Lung (tissue), 12 donors: Measurements from ENCODE around the gene MRS2. TPM values are rescaled to one million over a fixed set of nuclear protein-coding genes. Genes with fewer than 3 reads are reported as not detected.

Experiments used
- ATAC-seq: fragments of 200-7000 bp; cut with Tn5 transposase; one replicate; pipeline ENCODE4 v1.9.1; 2020; ENCODE audit warnings: moderate number of reproducible peaks; ENCODE audit not compliant: insufficient read depth, low FRiP score
- DNase-seq, 3 donors: peaks; one replicate each; pipeline ENCODE4 v3.0.0-alpha.2; 2013 to 2017
- H3K27ac ChIP-seq, 2 donors: one replicate each; pipeline ENCODE4 v1.5.1; 2013; ENCODE audit warnings: mild to moderate bottlenecking in 2 of 2, moderate library complexity in 2 of 2, control low read depth in 1 of 2, inconsistent platforms in 1 of 2, low read depth in 1 of 2, low read length in 1 of 2
- H3K27me3 ChIP-seq, 3 donors: one replicate each; pipeline ENCODE4 v1.5.1; 2013; ENCODE audit warnings: low read length in 2 of 3; ENCODE audit not compliant: control insufficient read depth in 3 of 3, insufficient read depth in 3 of 3
- H3K36me3 ChIP-seq, 4 donors: one replicate each; pipeline ENCODE4 v1.5.1; 2013; ENCODE audit warnings: low read length in 4 of 4, mild to moderate bottlenecking in 1 of 4, moderate library complexity in 1 of 4; ENCODE audit not compliant: control insufficient read depth in 4 of 4, insufficient read depth in 4 of 4
- H3K4me1 ChIP-seq, 5 donors: one replicate each; pipeline ENCODE4 v1.5.1; 2013; ENCODE audit warnings: low read length in 5 of 5, mild to moderate bottlenecking in 2 of 5, moderate library complexity in 1 of 5; ENCODE audit not compliant: control insufficient read depth in 5 of 5, insufficient read depth in 5 of 5
- H3K4me3 ChIP-seq: one replicate; pipeline ENCODE4 v1.5.1; 2013; ENCODE audit warnings: mild to moderate bottlenecking, control low read depth, moderate library complexity
- H3K9ac ChIP-seq, 2 donors: one replicate each; pipeline ENCODE4 v1.5.1; 2013; ENCODE audit warnings: low read length in 2 of 2, control low read depth in 1 of 2; ENCODE audit not compliant: insufficient read depth in 1 of 2
- H3K9me3 ChIP-seq, 4 donors: one replicate each; pipeline ENCODE4 v1.5.1; 2013; ENCODE audit warnings: low read length in 3 of 4, mild to moderate bottlenecking in 1 of 4, moderate library complexity in 1 of 4; ENCODE audit not compliant: control insufficient read depth in 4 of 4, insufficient read depth in 3 of 4
- WGBS, 2 donors: extraction: QIAGEN DNeasy Blood & Tissue Kit; methylation state at CpG; one replicate each; pipeline ENCODE4 v1.1.7; 2013; 5-methylcytosine and 5-hydroxymethylcytosine counted together
- polyA plus RNA-seq, 2 donors: library from polyadenylated mRNA; stranded (reverse); fragments of 200-250 nt; gene quantifications; one replicate each; pipeline ENCODE4 v1.2.1, GENCODE V29; 2013
- total RNA-seq, 2 donors: library from RNA; depleted of rRNA in 1 of 2; stranded (reverse); fragments of >200 nt in 1 of 2; gene quantifications; one replicate each; pipeline ENCODE4 v1.2.1, GENCODE V29; 2014 to 2021
- TF ChIP-seq, protein P1 (sequence below): IDR thresholded peaks from 2 replicates; pipeline ENCODE4 v1.5.1; 2012; ENCODE audit warnings: mild to moderate bottlenecking; ENCODE audit errors: control extremely low read depth, extremely low read depth
- donor health status: control.
- donor health status: control.
- donor health status: Bipolar disorder and iron deficiency.
- donor health status: healthy.
- donor health status: DM: yes; HTN: yes; CAD: no.

Gene MRS2
- total and polyA plus RNA-seq, 4 donors = 13.6 to 26.4 (median 17.8) TPM

GRCh38 chr6:24453921-24454320 is 51.2 kb downstream of the MRS2 start:
- Histone ChIP-seq H3K4me3 (no peak overlapping the region), H3K27ac (no peak overlapping the region), H3K9ac (no peak overlapping the region), H3K4me1 (no peaks in the 10 kb centered on the region), H3K9me3 (no peaks in the 10 kb centered on the region), H3K27me3 (no peaks in the 10 kb centered on the region), H3K36me3 (no peaks in the 10 kb centered on the region)
- TF ChIP-seq, protein P1, sequence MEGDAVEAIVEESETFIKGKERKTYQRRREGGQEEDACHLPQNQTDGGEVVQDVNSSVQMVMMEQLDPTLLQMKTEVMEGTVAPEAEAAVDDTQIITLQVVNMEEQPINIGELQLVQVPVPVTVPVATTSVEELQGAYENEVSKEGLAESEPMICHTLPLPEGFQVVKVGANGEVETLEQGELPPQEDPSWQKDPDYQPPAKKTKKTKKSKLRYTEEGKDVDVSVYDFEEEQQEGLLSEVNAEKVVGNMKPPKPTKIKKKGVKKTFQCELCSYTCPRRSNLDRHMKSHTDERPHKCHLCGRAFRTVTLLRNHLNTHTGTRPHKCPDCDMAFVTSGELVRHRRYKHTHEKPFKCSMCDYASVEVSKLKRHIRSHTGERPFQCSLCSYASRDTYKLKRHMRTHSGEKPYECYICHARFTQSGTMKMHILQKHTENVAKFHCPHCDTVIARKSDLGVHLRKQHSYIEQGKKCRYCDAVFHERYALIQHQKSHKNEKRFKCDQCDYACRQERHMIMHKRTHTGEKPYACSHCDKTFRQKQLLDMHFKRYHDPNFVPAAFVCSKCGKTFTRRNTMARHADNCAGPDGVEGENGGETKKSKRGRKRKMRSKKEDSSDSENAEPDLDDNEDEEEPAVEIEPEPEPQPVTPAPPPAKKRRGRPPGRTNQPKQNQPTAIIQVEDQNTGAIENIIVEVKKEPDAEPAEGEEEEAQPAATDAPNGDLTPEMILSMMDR = no peak
- no peak for DNase-seq
- no peak for ATAC-seq
- WGBS, 2 donors = 97% methylated on average over 10 of the region's 10 CpGs

GRCh38 chr6:24454452-24454851 is 51.7 kb downstream of the MRS2 start:
- Histone ChIP-seq H3K9ac (no peak overlapping the region), H3K36me3 (no peaks in the 10 kb centered on the region), H3K4me1 (no peaks in the 10 kb centered on the region), H3K4me3 (no peak overlapping the region), H3K9me3 (no peaks in the 10 kb centered on the region), H3K27me3 (no peaks in the 10 kb centered on the region), H3K27ac (no peak overlapping the region)
- ATAC-seq = no peak
- 82 to 88% methylated on average over 5 of the region's 5 CpGs for WGBS, 2 donors
- DNase-seq = no peak
- TF ChIP-seq, protein P1 = no peak

GRCh38 chr6:24455061-24455460 is 52.3 kb downstream of the MRS2 start:
- H3K9me3 ChIP-seq = no peaks in the 10 kb centered on the region
- H3K4me3 ChIP-seq = no peak overlapping the region
- H3K4me1 ChIP-seq = no peaks in the 10 kb centered on the region
- ATAC-seq (no peak), DNase-seq (no peak)
- no peaks in the 10 kb centered on the region for H3K36me3 ChIP-seq
- H3K27me3 ChIP-seq = no peaks in the 10 kb centered on the region
- no peak overlapping the region for H3K27ac ChIP-seq
- TF ChIP-seq, protein P1 = no peak
- 95% methylated on average over 4 of the region's 4 CpGs for WGBS, 2 donors
- H3K9ac ChIP-seq = no peak overlapping the region

DNA sequence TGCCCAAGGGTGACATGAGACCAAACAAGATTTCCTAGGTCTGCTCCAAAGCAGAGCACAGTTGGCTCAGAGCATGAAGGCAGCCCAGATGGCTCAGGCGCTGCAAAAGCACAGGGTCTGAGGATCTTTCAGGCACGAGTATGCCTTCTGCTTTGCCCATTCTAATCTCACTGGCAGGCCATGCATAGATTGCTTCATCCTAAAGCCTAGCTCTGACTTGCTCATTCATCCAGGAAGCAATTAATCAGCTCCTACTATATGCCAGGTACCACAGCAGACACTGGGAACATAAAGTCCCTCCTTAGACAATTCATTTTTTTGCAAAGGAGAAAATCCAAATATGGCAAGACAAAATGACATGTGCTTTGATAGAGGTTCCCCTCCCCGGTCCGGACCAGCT is 55.4 kb downstream of the MRS2 start:
- no peak overlapping the region for H3K27ac ChIP-seq
- TF ChIP-seq, protein P1 = no peak
- H3K36me3 ChIP-seq = no peaks in the 10 kb centered on the region
- DNase-seq (no peak), ATAC-seq (no peak)
- H3K4me1 ChIP-seq = no peaks in the 10 kb centered on the region
- no peak overlapping the region for H3K4me3 ChIP-seq
- no peaks in the 10 kb centered on the region for H3K9me3 ChIP-seq
- no peaks in the 10 kb centered on the region for H3K27me3 ChIP-seq
- WGBS, 2 donors = 46 to 67% methylated on average over 4 of the region's 4 CpGs
- H3K9ac ChIP-seq = no peak overlapping the region
